GM19468 (cell line): ENCODE data around the gene OSBPL1A.

ENCODE experiments used
- ATAC-seq: cut with Tn5 transposase; IDR thresholded peaks from one replicate; pipeline ENCODE4 v1.9.1; 2021; ENCODE audit warnings: mild to moderate bottlenecking, moderate library complexity, moderate number of reproducible peaks; ENCODE audit not compliant: unreplicated experiment; ENCODE audit errors: extremely low read depth

OSBPL1A gene

GRCh38 chr18:24397694-24398368, at the start of gene OSBPL1A:
TSS of gene OSBPL1A (minus strand) at chr18:24397824. CDS start at chr18:24377533, 20,291 bp downstream.
- no peak for ATAC-seq

- no peak for ATAC-seq
Measured at GRCh38 chr18:24446953-24447538, 49.4 kb upstream of the OSBPL1A start.

DNA sequence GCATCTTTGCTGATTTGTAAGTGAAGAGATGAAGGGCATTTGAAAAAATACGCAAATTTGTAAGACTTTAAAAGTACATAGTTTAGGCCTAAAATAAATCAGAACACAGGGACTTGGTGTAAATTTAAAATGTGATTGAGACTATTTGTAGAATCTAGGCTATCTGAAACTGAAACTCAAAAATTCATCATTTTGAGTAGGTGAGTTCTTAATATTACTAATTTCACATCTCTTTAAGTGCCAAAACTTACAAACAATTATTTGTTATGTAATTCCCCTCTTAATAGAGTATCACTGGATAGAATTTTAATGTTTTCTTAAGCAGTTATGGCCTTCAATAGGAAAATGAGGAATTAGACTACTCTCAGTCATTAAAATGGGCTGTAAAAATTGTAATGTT, 48.8 kb upstream of the OSBPL1A start:
- peak; percentile 29 for ATAC-seq

- ATAC-seq = no peak
Measured at GRCh38 chr18:24443870-24444269, 46.2 kb upstream of the OSBPL1A start.

DNA sequence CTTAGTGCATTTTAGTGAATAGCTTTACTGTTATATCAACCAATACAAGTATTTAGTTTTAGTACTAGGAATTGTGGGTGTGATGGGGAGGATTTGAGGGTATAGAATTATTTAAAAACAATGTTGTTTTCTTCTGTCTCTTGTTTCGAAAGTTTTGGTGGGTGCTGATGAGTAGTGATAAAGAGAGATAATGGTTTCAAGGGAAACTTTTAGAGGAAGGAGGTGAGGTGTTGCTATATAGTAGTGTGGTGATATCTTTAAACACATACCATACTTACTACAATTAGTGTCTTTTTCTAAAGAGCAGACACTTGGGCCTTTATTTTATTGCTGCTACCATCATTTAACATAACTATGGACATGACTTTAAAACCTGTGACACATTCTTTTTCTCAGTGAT, 39.3 kb upstream of the OSBPL1A start:
- ATAC-seq = no peak

DNA sequence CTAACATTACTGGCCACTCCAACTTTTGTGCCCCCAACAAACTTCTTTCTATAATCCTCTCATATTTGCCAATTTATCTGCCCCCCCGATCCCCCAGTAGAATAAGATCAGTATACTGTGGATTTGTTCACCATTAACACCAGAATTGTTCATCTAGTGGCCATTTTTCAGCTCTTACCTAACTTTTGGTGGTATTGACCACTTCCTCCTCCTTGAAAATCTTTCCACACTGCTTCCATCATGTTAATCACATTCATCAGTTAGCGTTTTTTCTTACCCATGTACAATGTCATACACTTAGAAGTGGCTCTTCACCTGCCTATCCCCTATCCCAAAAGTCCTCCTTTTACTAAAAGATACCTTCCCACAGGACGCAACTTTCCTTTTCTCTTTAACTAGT, 35.0 kb upstream of the OSBPL1A start:
- ATAC-seq = no peak

- no peak for ATAC-seq
Measured at GRCh38 chr18:24429188-24429587, 31.6 kb upstream of the OSBPL1A start.

DNA sequence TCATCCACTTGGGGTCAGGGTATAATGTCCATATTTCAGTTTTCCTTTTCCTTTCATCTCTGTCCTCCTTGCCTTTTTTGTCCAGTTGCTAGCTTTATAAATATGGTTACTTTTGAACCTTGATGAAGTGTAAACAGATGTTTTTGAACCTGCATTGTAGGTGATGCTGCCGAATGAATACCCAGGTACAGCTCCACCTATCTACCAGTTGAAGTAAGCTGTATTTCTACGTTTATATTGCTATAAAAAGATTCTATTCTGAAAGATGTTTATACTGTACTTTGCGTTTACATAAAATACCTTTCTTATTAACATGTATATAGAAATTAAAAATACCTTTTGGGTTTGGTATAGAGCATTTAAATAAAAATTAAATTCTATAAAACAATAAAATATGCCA, 31.1 kb upstream of the OSBPL1A start:
- ATAC-seq = no peak

- ATAC-seq = no peak
Measured at GRCh38 chr18:24427484-24427883, 29.9 kb upstream of the OSBPL1A start.

DNA sequence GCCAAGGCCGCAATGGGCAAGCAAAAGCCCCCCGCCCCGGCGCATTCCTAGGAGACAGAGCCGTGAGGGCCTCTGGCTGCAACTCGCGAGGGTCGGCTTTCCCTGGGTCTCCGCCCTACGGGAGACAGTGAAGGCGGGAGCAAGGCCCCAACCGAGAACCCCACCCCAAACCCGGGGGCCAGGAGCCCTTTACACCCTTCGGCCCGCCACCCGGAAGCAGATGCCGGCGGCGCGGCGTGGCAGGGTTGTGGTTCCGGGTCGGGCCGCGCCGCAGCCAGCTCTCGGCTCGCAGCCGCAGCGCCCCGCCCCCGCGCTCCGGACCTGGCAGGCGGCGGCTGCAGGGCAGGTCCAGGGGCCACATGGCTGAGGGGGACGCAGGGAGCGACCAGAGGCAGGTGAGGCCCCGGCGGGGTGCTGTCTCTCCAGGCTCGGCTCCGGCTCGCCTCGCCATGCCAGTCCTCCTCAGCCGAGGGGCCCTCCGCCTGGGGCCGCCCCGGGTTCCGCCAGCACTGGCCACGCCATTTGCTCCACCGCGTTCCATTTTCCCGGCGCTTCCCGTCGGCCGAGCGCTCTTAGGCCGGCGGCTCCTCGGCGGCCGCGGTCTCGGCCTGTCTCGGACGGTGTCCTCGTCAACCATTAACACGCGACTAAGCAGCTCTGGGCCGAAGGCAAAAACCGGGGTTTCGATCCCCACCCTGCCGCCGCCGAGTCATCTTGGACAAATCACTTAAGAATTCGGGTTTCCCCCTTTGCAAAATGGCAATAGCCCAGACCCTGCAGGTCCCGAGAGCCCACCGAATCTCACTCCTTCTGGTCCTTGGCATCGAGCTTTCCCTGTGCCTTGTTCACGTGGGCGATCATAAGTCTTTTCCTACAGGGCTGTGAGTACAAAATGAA, 29.0 kb upstream of the OSBPL1A start, which contains the start of gene IMPACT:
TSS of gene IMPACT (plus strand) at position 273 of the 897 bp plus-strand sequence. CDS start at position 360, 87 bp downstream.
- ATAC-seq = peak; percentile 67

- no peak for ATAC-seq
Measured at GRCh38 chr18:24426073-24426397, 28.4 kb upstream of the OSBPL1A start.

DNA sequence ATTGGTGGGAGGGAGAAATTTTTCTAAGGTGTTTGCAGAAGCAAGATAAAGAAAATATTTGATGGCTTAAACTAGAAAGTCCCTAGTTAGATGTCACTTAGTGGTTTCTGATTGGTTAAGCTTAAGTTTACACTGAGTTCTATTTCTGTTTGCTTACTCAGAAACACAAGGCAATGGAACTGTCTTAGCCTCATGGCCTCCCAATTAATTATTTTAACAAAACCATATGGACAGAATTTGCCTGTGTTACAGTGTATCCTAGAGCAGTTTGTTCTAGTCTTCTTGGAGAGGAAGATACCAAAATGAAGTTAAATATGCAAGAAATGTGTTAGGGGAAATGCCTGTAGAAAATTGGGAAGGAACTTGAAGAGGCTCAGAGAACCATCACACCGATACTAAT, 24.2 kb upstream of the OSBPL1A start:
- ATAC-seq = no peak

- no peak for ATAC-seq
Measured at GRCh38 chr18:24420551-24420950, 22.9 kb upstream of the OSBPL1A start.

GRCh38 chr18:24417480-24417879, 19.9 kb upstream of the OSBPL1A start:
- no peak for ATAC-seq

DNA sequence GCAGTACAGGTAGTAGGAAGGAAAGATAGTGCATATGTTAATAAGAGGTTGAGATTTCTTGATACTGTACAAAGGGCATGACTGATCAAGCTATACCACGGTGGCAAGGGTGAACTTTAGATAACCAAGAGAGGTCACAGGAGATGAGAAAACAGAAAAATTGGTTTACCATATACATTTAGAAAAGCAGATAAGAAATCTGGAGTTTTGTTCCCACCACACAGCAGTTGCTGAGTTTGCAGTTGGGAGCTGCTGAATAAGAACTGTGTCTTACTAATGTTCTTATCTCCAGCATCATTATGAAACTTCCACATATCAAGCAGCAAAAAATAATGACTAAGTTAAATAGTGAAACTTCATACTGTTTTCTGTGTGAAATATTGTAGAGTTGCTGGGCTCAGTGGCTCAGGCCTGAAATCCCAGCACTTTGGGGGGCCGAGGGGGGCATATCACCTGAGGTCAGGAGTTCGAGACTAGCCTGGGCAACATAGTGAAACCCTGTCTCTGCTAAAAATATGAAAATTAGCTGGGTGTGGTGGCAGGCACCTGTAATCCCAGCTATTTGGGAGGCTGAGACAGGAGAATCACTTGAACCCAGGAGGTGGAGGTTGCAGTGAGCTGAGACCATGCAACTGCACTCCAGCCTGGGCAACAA, 16.9 kb upstream of the OSBPL1A start:
- ATAC-seq = no peak

- ATAC-seq = no peak
Measured at GRCh38 chr18:24413148-24413547, 15.5 kb upstream of the OSBPL1A start.

- no peak for ATAC-seq
Measured at GRCh38 chr18:24408496-24408895, 10.9 kb upstream of the OSBPL1A start.

DNA sequence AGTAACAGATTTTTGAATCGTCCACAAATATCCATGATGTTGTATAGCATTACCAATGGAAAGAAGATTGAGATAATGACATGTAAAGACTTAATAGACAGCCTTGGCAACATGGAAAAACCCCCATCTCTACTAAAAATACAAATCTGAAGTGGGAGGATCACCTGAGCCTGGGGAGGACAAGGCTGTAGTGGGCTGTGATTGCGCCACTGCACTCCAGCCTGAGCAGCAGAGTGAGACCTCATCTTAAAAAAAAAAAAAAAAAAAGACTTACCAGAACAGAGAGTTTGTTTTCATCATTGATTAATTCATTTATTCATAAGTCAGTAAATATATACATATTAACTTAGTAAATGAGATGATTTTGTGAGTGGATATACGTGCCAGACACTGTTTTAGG, 7.0 kb upstream of the OSBPL1A start:
- no peak for ATAC-seq

GRCh38 chr18:24403076-24403475, 5.5 kb upstream of the OSBPL1A start:
- ATAC-seq = no peak

DNA sequence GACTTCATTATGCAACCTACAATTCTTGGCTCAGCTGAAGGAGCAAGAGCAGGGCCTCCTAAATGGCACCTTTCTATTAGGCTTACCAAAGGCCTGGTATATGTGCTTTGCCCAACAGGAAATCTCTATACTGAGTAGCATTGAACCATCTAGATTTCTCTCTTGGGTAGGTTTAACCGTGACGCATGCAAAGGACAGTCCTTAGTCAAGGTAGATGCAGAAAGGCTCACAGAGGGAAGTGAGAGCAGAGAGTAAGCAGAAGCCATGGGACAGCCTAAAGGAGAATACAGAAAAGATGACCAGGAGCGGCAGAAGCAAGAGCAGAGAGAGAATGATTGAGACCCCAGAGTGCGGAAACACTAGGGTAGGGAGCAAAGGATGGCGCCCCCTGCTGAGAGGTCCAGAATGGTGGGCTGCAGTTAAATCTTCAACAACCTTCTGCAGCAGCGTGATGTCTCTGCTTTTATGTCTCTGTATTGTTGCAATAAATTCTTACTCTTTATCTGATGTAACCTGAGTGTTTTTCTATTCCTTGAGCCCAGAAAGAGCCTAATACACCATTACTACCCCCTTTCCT, 4.7 kb upstream of the OSBPL1A start:
- ATAC-seq = no peak
